ENCODE data around the gene GPR68. TPM values are rescaled to one million over a fixed set of nuclear protein-coding genes. Genes with fewer than 3 reads are reported as not detected.

Gene GPR68
- polyA plus RNA-seq, 1 donor from 2014 or later = 2.1 TPM

DNA sequence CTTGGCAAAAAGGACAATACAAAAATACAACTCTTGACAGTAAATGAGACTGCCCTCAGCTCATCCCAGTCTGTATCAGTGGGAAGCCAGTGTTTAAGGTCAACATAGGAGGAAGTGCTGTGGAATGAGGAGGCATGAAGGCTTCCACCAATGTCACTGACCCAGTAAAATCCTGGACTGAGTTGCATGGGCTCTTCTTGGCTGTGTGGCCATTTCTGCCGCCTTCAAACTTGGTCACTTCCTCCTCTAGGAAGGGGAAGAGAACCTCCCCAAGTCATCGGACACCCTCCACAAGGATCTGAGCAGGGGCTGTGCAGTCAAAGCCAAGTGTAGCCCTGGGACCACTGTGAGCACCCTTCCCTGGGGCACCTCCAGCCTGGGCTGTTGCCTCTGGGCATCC, 11.9 kb downstream of the GPR68 start:
- H3F3A ChIP-seq (ENCODE audit: insufficient read depth, low read length, poor library complexity, severe bottlenecking) = no peaks in the 10 kb centered on the region
- H3K27ac ChIP-seq (ENCODE audit: low read length) = no peak overlapping the region
- H3K79me2 ChIP-seq (replicated peaks; ENCODE audit: insufficient read depth, low read length) = no peaks in the 10 kb centered on the region
- no peaks in the 10 kb centered on the region for H3K9me2 ChIP-seq (ENCODE audit: insufficient read depth, low read length)
- H3K9me3 ChIP-seq (ENCODE audit: low read length) = no peaks in the 10 kb centered on the region
- no peak overlapping the region for H3K4me2 ChIP-seq (ENCODE audit: low read length)
- no peak overlapping the region for H3K4me3 ChIP-seq (ENCODE audit: low read length)
- H3K27me3 ChIP-seq (ENCODE audit: insufficient read depth, low read depth, low read length) = no peaks in the 10 kb centered on the region
- no peak overlapping the region for H2AFZ ChIP-seq (ENCODE audit: low read depth, low read length)
- TF ChIP-seq MXI1 (conservative IDR thresholded peaks at IDR 0.05; ENCODE audit: poor library complexity, severe bottlenecking) (no peak), POLR2AphosphoS5 (IDR thresholded peaks at IDR 0.05) (no peak), TAF1 (IDR thresholded peaks at IDR 0.05; ENCODE audit: low read depth) (no peak), SMC3 (conservative IDR thresholded peaks at IDR 0.05; ENCODE audit: poor library complexity) (no peak), EP300 (conservative IDR thresholded peaks at IDR 0.05; ENCODE audit: poor library complexity, severe bottlenecking) (no peak), RAD21 (conservative IDR thresholded peaks at IDR 0.05) (no peak), EZH2 (IDR thresholded peaks at IDR 0.05; ENCODE audit: borderline replicate concordance, insufficient read depth, low read length, poor library complexity, severe bottlenecking) (no peak)
- TF ChIP-seq, protein P1, sequence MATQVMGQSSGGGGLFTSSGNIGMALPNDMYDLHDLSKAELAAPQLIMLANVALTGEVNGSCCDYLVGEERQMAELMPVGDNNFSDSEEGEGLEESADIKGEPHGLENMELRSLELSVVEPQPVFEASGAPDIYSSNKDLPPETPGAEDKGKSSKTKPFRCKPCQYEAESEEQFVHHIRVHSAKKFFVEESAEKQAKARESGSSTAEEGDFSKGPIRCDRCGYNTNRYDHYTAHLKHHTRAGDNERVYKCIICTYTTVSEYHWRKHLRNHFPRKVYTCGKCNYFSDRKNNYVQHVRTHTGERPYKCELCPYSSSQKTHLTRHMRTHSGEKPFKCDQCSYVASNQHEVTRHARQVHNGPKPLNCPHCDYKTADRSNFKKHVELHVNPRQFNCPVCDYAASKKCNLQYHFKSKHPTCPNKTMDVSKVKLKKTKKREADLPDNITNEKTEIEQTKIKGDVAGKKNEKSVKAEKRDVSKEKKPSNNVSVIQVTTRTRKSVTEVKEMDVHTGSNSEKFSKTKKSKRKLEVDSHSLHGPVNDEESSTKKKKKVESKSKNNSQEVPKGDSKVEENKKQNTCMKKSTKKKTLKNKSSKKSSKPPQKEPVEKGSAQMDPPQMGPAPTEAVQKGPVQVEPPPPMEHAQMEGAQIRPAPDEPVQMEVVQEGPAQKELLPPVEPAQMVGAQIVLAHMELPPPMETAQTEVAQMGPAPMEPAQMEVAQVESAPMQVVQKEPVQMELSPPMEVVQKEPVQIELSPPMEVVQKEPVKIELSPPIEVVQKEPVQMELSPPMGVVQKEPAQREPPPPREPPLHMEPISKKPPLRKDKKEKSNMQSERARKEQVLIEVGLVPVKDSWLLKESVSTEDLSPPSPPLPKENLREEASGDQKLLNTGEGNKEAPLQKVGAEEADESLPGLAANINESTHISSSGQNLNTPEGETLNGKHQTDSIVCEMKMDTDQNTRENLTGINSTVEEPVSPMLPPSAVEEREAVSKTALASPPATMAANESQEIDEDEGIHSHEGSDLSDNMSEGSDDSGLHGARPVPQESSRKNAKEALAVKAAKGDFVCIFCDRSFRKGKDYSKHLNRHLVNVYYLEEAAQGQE (IDR thresholded peaks at IDR 0.05; ENCODE audit: borderline replicate concordance) = no peak
- TF ChIP-seq, protein P2, sequence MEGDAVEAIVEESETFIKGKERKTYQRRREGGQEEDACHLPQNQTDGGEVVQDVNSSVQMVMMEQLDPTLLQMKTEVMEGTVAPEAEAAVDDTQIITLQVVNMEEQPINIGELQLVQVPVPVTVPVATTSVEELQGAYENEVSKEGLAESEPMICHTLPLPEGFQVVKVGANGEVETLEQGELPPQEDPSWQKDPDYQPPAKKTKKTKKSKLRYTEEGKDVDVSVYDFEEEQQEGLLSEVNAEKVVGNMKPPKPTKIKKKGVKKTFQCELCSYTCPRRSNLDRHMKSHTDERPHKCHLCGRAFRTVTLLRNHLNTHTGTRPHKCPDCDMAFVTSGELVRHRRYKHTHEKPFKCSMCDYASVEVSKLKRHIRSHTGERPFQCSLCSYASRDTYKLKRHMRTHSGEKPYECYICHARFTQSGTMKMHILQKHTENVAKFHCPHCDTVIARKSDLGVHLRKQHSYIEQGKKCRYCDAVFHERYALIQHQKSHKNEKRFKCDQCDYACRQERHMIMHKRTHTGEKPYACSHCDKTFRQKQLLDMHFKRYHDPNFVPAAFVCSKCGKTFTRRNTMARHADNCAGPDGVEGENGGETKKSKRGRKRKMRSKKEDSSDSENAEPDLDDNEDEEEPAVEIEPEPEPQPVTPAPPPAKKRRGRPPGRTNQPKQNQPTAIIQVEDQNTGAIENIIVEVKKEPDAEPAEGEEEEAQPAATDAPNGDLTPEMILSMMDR (IDR thresholded peaks at IDR 0.05; ENCODE audit: poor library complexity, severe bottlenecking) = no peak
- H3K36me3 ChIP-seq (ENCODE audit: insufficient read depth, low read length) = no peaks in the 10 kb centered on the region
- no peak overlapping the region for H3K9ac ChIP-seq (ENCODE audit: low read length)
- H4K20me1 ChIP-seq (ENCODE audit: insufficient read depth) = no peaks in the 10 kb centered on the region

DNA sequence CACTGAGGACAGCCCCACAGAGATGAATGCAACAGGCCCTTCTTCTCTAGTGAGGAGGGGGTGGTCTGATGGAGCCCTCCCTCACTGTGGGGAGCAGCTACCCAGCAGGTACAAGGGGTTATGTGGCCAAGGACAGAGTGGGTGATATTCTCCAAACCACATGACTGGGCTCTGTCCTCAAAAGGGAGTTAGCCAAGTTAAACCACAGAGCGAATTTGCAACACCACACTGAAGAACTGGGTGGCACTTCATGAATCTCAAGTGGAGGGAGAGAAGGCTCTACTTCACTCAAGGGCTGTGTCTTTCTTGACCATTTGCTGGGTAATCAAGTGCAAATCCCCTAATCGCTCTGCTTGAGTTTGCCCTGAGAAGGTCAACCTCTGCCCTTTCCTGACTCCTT, 12.5 kb downstream of the GPR68 start:
- TF ChIP-seq EP300 (conservative IDR thresholded peaks at IDR 0.05; ENCODE audit: poor library complexity, severe bottlenecking) (no peak), EZH2 (IDR thresholded peaks at IDR 0.05; ENCODE audit: borderline replicate concordance, insufficient read depth, low read length, poor library complexity, severe bottlenecking) (no peak), POLR2AphosphoS5 (IDR thresholded peaks at IDR 0.05) (no peak), RAD21 (conservative IDR thresholded peaks at IDR 0.05) (no peak), TAF1 (IDR thresholded peaks at IDR 0.05; ENCODE audit: low read depth) (no peak), SMC3 (conservative IDR thresholded peaks at IDR 0.05; ENCODE audit: poor library complexity) (no peak), MXI1 (conservative IDR thresholded peaks at IDR 0.05; ENCODE audit: poor library complexity, severe bottlenecking) (no peak)
- TF ChIP-seq, protein P2 (IDR thresholded peaks at IDR 0.05; ENCODE audit: poor library complexity, severe bottlenecking) = no peak
- TF ChIP-seq, protein P1 (IDR thresholded peaks at IDR 0.05; ENCODE audit: borderline replicate concordance) = no peak
- Histone ChIP-seq H3K27me3 (ENCODE audit: insufficient read depth, low read depth, low read length) (no peaks in the 10 kb centered on the region), H3K4me2 (ENCODE audit: low read length) (no peak overlapping the region), H3K9me3 (ENCODE audit: low read length) (no peaks in the 10 kb centered on the region), H3K79me2 (replicated peaks; ENCODE audit: insufficient read depth, low read length) (no peaks in the 10 kb centered on the region), H3K9me2 (ENCODE audit: insufficient read depth, low read length) (no peaks in the 10 kb centered on the region), H2AFZ (ENCODE audit: low read depth, low read length) (no peak overlapping the region), H3K27ac (ENCODE audit: low read length) (no peak overlapping the region), H3K4me3 (ENCODE audit: low read length) (no peak overlapping the region), H3F3A (ENCODE audit: insufficient read depth, low read length, poor library complexity, severe bottlenecking) (no peaks in the 10 kb centered on the region), H4K20me1 (ENCODE audit: insufficient read depth) (no peaks in the 10 kb centered on the region), H3K9ac (ENCODE audit: low read length) (no peak overlapping the region), H3K36me3 (ENCODE audit: insufficient read depth, low read length) (no peaks in the 10 kb centered on the region)

Measured in neural cell (in vitro differentiated cells).